GM10266 (cell line): ENCODE results near the gene ABL1.

Experiments used
- DNase-seq: peaks from one replicate; pipeline ENCODE4 v3.0.0; 2012; ENCODE audit errors: extremely low spot score
- CTCF ChIP-seq: IDR thresholded peaks from 2 replicates; pipeline ENCODE4 v1.5.1; 2012; ENCODE audit warnings: mild to moderate bottlenecking, low read depth; ENCODE audit not compliant: control insufficient read depth, insufficient read depth; ENCODE audit errors: missing control alignments

ABL1 gene

GRCh38 chr9:130898552-130898852 lies 63.4 kb downstream of the ABL1 start:
- DNase-seq: no peak
- TF ChIP-seq CTCF: no peak

- DNase-seq: no peak
These were observed 64.1 kb downstream of the ABL1 start for GRCh38 chr9:130899051-130899748.

DNA sequence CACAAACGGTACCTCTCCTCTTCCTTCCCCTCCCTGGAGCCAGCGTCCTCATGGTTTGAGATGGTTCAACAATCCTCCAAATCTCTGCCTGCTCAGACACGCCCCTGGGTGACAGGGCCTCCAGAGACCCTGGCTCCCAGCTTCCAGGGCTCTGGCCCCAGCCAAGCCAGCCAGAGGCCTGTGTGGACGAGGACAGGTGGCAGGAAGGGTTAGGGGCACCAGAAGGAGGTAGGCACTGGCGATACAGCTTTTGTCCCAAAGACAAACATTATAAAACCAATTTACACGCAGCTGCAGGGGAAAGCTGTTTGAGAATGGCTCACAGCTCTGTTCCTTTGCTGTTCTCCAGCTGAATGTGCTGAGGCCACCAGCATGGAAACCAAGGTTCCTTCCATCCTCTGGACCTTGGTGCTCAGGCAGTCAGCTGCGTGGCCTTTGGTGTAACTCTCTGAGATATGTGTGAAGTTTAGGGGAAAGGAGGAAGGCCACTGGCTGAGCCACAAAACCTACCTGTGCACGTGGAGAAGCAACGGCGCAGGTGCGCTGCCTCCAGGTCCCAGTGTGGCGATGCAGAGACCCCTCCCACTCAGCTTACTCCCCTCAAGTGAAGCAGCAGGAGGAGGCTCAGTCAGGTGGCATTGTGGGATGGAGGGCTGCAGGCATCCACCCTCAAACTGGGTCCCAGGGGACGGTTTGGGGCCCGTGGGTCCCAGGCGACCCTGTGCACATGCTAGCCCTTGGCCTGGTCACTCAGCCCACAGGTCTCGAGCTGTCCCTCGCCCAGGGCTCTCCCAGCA lies 65.8 kb downstream of the ABL1 start:
- no peak for DNase-seq
- no peak for TF ChIP-seq CTCF

More at GRCh38 chr9:130899051-130899748, 64.1 kb downstream of the ABL1 start:
- no peak for TF ChIP-seq CTCF

DNA sequence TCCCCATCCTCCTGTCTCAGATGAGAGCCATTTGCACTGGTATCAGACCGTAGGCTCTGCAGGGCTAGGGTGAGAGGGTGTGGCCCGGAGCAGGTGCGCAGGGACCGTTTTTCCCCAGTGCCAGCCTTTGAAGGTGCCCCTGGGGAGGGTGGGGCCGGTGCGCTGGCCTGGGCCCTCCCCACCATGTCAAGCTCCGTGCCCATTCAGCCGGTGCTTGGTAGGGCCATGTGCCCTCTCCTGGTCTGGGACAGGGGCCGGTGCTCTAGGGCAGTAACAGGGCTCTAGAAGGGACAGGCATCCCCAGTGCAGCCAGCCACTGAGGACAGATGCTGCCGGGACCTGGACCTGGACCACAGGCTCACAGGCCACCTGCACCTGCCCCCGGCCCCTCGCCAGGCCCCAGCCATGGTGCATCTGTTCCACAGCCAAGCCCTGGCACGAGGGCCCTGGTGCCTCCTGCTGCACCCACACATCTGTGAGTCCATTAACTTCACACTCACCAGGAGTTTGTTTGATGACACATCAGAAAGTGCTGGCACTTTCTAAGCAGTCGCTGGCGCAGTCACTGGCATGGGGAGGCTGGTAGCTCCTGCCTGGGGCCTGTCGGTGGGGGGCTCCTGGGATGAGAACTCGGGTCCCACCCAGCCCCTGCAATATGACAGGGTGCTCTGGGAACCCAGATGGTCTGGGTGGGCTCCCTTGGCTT lies 66.6 kb downstream of the ABL1 start:
- DNase-seq: no peak
- no peak for TF ChIP-seq CTCF

DNA sequence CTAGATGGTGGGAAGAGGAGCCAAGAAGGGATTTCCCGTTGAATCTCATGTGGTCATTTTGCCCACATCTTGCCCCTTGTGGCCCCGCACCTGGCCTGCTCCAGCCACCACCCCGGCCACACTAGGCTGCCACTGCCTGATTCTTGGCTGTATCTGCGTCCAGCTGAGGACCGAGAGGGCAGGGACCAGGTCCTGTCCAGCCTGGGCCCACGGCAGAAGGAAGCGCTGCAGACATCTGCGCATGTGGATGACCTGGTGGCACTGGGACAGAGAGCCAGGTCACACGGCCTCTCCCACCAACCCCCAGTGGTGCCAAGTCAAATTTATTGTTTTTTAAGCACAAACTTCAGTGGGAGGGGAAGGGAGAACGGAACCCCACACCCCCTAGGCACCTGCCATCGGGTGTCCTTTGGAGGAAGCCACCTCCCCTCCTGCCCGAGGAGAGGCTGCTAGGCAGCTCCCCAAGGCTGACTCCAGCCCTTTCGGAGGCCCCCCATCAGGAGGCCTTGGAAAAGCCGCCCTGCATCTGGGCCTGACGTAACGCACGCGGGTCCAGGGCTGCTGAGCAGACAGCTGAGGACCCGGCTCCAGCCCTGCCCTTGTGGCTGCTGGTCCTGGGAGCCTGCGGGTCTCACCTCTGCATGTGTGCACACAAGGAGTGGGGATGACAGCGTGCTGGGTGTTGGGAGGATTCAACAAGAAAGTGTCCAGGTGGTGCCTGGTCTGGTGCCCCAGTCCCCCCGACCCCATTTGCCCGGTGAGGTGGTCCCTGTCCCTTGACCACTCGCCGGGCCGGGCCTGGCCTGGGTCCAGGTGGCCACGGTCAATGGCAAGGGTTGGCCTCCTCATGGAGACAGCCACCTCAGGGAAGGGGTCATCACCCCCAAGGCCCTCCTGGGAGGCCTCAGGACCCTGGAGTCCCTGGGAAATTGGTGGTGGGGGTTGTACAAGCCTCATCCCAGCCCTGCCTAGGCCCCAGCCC lies 67.4 kb downstream of the ABL1 start:
- no peak for DNase-seq
- TF ChIP-seq CTCF: no peak

DNA sequence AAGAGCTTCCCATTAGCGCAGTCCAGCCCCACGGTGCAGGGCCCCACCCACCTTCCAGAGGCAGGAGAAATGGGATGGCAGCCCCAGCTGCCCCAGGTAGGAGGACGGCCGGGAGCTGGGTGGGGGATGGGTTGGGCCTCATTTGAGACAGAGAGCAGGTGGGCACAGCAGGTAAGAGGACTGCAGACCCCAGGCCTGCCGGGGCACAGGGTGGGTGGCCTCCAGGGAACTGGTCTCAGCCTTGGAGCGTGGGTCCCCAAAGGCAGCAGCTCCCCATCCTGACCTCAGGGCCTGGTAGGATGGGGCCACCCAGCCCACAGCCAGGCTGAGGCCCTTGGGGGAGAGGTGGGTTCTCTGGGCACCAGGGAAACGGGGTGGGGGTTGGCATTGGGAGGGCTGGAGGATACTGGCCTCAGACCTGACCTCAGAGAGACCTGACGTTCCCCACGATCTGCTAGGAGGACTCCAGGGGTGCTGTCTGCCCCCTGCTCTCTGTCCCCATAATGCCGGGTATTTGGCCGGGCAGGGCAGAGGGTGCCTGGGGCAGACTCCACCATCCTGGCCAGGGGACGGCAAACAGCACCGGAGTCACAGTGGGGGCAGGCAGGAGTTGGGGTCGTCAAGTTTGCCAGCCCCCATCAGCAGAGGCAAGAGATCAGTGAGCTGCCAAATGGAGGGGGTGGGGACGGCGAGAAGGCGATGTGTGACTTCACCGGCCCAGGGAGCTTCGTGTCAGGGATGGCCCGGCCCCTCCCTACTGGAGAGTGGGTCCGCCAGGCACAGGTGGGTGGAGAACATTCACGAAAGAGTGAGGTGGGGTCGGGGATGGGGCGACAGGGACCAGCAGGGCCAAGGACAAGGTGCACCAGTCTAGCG lies 68.4 kb downstream of the ABL1 start:
- no peak for DNase-seq
- TF ChIP-seq CTCF: no peak
